BLaER1 treated with 17β-estradiol and CSF1 and Interleukin-3, amounts not matched to agents 10 nM and 100 nM (cell line): ENCODE measurements around the gene SMAGP.

Experiments used
- H3K27ac ChIP-seq, 11 experiments: shearing (Covaris generic); formaldehyde crosslinking; 2 replicates each; pipeline ENCODE4 v1.8.1; 2022
- H3K27me3 ChIP-seq, 11 experiments: shearing (Covaris generic); formaldehyde crosslinking; 2 replicates each; pipeline ENCODE4 v1.8.1; 2022
- H3K36me3 ChIP-seq, 11 experiments: shearing (Covaris generic); formaldehyde crosslinking; 2 replicates each; pipeline ENCODE4 v1.8.1; 2022
- H3K4me1 ChIP-seq, 10 experiments: shearing (Covaris generic); formaldehyde crosslinking; 2 replicates each; pipeline ENCODE4 v1.8.1; 2022
- H3K4me2 ChIP-seq, 11 experiments: shearing (Covaris generic); formaldehyde crosslinking; 2 replicates each; pipeline ENCODE4 v1.8.1; 2022
- H3K4me3 ChIP-seq, 10 experiments: shearing (Covaris generic); formaldehyde crosslinking; 2 replicates each; pipeline ENCODE4 v1.8.1; 2022
- H3K9ac ChIP-seq, 11 experiments: shearing (Covaris generic); formaldehyde crosslinking; 2 replicates each; pipeline ENCODE4 v1.8.1; 2022
- H3K9me3 ChIP-seq, 11 experiments: shearing (Covaris generic); formaldehyde crosslinking; replicated peaks in 1 of 11; 2 replicates each; pipeline ENCODE4 v1.8.1; 2022
- H4K20me1 ChIP-seq, 11 experiments: shearing (Covaris generic); formaldehyde crosslinking; 2 replicates each; pipeline ENCODE4 v1.8.1; 2022
- Cebpa-rat ChIP-seq, 11 experiments: shearing (Covaris generic); IDR thresholded peaks; 2 replicates each; pipeline ENCODE4 v1.8.1; 2022

Gene SMAGP

DNA sequence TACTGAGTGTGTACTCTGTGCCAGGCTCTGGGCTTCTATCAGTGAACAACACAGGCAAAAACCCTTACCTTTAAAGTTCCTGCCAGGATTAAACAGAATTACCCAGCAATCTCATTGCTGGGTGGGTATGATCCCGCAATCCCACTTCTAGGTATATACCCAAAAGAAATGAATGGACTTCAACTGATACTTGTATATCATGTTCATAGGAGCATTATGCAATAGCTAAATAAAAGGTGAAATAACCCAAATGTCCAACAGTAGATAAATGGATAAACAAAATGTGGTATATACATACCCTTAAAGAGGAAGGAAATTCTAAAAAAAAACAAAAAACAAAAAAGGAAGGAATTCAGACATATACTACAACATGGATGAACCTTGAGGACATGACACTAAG is 16.9 kb downstream of the SMAGP start:
- H3K4me3 ChIP-seq: no peak overlapping the region
- peaks cover 0 to 34% (median 4%) of the 10 kb centered on the region in 11 experiments; a peak in 5 of 22 replicates for H3K36me3 ChIP-seq
- no peak overlapping the region for H3K27ac ChIP-seq
- peaks cover 7 to 39% (median 24%) of the 10 kb centered on the region in 10 experiments for H3K4me1 ChIP-seq
- 0 out of 22 replicates have a peak, but pooled peaks cover 0 to 5% (median 0%) of the 10 kb centered on the region in 11 experiments for H4K20me1 ChIP-seq
- peak overlapping the region in 6 of 11 experiments; percentile 16 to 84 (median 62); a peak in 11 of 22 replicates for H3K4me2 ChIP-seq
- no peaks in the 10 kb centered on the region for H3K27me3 ChIP-seq
- TF ChIP-seq Cebpa-rat (IDR thresholded peaks at IDR 0.05): no peak
- no peak overlapping the region for H3K9ac ChIP-seq
- H3K9me3 ChIP-seq: no peaks in the 10 kb centered on the region

DNA sequence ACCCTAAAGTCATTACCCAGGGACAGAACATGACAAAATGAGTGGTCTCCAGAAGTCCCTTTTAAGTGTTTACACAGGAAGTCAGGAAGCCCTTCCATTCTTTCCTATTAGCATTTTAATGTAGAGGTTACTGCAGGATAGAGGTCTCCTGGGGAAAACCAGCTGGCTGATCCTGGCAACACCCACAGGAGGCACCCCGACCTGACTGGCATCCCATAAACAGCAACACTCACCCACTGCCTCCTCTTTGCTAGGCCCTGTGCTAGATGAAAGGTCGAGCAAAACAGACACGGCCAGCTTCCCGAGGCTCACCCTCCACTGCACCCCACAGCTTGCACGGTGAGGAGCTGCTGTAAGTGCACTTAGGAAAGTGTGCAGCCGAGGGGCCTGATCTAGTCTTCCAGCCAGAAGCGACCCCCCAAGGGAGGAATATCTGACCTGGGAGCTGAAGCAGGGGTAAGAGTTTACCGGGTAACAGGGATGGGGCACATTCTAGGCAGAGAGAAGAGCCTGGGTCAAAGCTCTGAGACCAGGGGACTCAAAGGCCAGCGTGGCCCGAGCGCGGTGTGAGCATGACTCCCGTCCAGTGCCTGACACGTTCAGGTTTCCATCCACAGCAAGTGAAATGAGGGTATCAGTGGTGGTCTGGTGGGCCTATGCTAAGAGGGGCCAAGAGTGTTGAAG is 22.6 kb downstream of the SMAGP start:
- Histone ChIP-seq H3K4me3 (no peak overlapping the region; a peak in 1 of 20 replicates), H3K9ac (peak overlapping the region in 3 of 11 experiments; percentile 9 to 11 (median 9); a peak in 1 of 22 replicates), H3K27me3 (no peaks in the 10 kb centered on the region), H3K4me2 (peak overlapping the region; percentile 76 to 96 (median 90)), H3K36me3 (peaks cover 18 to 54% (median 30%) of the 10 kb centered on the region in 11 experiments), H3K9me3 (no peaks in the 10 kb centered on the region), H3K27ac (peak overlapping the region in 4 of 11 experiments; percentile 2 to 74 (median 8); a peak in 5 of 22 replicates), H4K20me1 (peaks cover 0 to 28% (median 11%) of the 10 kb centered on the region in 11 experiments; a peak in 8 of 22 replicates), H3K4me1 (peaks cover 31 to 72% (median 55%) of the 10 kb centered on the region in 10 experiments)
- no peak for TF ChIP-seq Cebpa-rat (IDR thresholded peaks at IDR 0.05)

DNA sequence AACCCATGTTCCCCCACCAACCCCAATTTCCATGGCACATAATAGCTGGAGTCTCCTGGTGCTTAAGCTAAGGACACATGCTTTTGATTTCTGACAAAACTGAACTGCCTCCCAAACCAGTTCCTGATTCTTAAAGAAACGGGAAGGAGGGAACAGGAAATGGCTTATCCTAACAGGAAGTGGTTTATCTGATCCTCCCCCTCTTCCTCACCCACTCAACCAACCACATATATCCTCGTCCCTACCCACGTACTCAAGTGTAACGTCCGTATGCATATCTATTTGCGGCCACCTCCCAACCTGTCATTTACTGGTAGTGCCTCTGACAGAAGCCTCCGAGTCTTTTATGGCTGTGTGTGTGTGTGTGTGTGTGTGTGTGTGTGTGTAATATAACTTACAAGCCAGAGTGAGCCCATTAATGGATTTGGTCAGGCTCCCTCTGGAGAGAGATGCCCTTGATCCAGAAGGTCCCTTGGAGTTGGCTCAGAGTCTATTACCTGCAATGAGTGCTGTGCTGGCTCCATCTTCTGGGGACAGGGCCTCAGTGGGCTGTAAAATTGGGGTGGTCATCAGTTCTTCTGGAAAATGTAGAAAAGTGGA is 23.9 kb downstream of the SMAGP start:
- Histone ChIP-seq H3K27me3 (no peaks in the 10 kb centered on the region), H3K36me3 (peaks cover 31 to 66% (median 43%) of the 10 kb centered on the region in 11 experiments), H3K27ac (peak overlapping the region; percentile 30 to 77 (median 67); a peak in 20 of 22 replicates), H3K4me3 (peak overlapping the region; percentile 9 to 41 (median 28); a peak in 15 of 20 replicates), H4K20me1 (peaks cover 0 to 41% (median 13%) of the 10 kb centered on the region in 11 experiments; a peak in 12 of 22 replicates), H3K9me3 (no peaks in the 10 kb centered on the region), H3K4me1 (peaks cover 31 to 84% (median 67%) of the 10 kb centered on the region in 10 experiments), H3K9ac (peak overlapping the region in 9 of 11 experiments; percentile 32 to 52 (median 44); a peak in 13 of 22 replicates), H3K4me2 (peak overlapping the region; percentile 76 to 96 (median 90))
- TF ChIP-seq Cebpa-rat (IDR thresholded peaks at IDR 0.05): no peak

DNA sequence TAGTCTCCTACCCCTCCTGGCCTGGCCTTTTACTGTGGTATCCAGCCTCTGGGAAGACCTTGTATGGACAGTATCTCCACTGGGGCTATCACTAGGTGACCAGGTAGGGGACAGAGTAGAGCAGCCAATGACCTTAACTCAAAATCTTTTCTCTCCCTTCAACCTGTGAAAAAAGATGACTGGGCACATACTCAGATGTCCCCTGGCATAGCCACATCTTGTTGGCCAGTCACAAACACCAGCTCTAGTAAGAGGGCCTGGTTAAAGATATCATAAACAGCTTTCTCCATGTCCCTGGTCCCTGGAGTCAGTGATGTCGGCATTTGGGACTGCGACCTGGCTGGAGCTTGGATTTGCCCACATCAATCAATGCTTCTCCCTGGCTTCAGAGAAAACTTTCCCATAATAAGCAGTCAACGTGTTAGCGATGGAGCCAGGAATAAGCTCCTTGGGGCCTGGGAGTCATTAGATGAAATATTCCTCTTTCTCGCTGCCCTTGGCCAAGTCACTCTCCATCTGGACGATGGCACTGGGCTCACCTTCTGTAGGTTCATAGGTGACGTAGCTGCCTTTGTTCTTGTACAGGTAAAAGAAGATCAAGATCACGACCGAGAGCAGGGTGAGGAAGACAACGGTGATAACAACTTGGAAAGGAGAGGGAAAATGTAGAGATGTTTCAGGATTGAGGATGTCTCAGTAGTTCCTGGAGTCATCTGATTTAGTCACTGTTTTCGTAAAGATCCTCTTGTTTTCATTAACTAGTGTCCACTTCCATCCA is 24.6 kb downstream of the SMAGP start:
- Histone ChIP-seq H3K4me1 (peaks cover 32 to 91% (median 73%) of the 10 kb centered on the region in 10 experiments), H3K36me3 (peaks cover 38 to 66% (median 50%) of the 10 kb centered on the region in 11 experiments), H3K4me3 (peak overlapping the region in 8 of 10 experiments; percentile 9 to 41 (median 28); a peak in 11 of 20 replicates), H3K9ac (peak overlapping the region in 7 of 11 experiments; percentile 32 to 52 (median 39); a peak in 10 of 22 replicates), H3K9me3 (no peaks in the 10 kb centered on the region), H3K4me2 (peak overlapping the region; percentile 76 to 96 (median 90)), H3K27ac (peak overlapping the region; percentile 28 to 77 (median 67); a peak in 19 of 22 replicates), H4K20me1 (peaks cover 4 to 48% (median 20%) of the 10 kb centered on the region in 11 experiments; a peak in 15 of 22 replicates), H3K27me3 (no peaks in the 10 kb centered on the region)
- no peak for TF ChIP-seq Cebpa-rat (IDR thresholded peaks at IDR 0.05)

DNA sequence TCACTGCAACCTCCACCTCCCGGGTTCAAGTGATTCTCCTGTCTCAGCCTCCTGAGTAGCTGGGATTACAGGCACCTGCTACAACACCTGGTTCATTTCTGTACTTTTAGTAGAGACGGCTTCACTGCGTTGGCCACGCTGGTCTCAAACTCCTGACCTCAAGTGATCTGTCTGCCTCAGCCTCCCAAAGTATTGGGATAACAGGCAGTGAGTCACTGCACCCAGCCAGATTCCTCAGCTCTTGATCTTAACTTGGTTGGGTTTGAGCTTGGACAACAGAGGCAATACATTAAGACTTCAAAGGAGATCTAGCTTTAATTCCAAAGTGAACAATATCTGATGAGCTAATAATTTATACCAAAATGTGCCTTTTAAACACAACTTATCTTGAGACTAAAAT is 25.9 kb downstream of the SMAGP start:
- Histone ChIP-seq H3K9me3 (no peaks in the 10 kb centered on the region), H3K4me2 (peak overlapping the region in 5 of 11 experiments; percentile 16 to 96 (median 91); a peak in 8 of 22 replicates), H3K36me3 (peaks cover 49 to 68% (median 59%) of the 10 kb centered on the region in 11 experiments), H3K9ac (no peak overlapping the region), H4K20me1 (peaks cover 10 to 60% (median 34%) of the 10 kb centered on the region in 11 experiments; a peak in 17 of 22 replicates), H3K27ac (peak overlapping the region in 1 of 11 experiments; percentile 20; a peak in 1 of 22 replicates), H3K27me3 (no peaks in the 10 kb centered on the region), H3K4me1 (peaks cover 41 to 97% (median 83%) of the 10 kb centered on the region in 10 experiments), H3K4me3 (no peak overlapping the region)
- TF ChIP-seq Cebpa-rat (IDR thresholded peaks at IDR 0.05): no peak

DNA sequence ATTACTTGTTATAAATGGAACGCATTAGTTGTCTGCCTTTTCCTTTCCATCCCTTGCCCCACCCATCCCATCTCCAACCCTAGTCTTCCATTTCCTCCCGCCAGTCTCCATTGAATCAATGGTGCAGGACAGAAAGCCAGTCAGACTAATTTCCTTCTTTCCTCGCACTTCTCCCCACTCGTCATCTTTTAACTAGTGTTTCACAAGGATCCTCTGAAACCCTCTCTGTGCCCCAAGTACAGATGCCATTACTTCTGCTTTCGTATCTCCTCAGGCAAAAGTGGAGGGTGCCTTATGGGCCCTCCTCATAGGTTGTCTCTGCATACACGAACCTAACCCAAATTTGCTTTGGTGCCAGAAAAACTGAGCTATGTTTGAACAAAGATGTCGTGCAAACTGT is 27.3 kb downstream of the SMAGP start:
- peaks cover 49 to 64% (median 59%) of the 10 kb centered on the region in 11 experiments for H3K36me3 ChIP-seq
- no peak overlapping the region for H3K9ac ChIP-seq
- H3K9me3 ChIP-seq: no peaks in the 10 kb centered on the region
- no peak for TF ChIP-seq Cebpa-rat (IDR thresholded peaks at IDR 0.05)
- H3K4me1 ChIP-seq: peaks cover 41 to 89% (median 79%) of the 10 kb centered on the region in 10 experiments
- H3K4me2 ChIP-seq: peak overlapping the region in 7 of 11 experiments; percentile 1 to 96 (median 91); a peak in 12 of 22 replicates
- no peak overlapping the region; a peak in 1 of 20 replicates for H3K4me3 ChIP-seq
- peak overlapping the region in 4 of 11 experiments; percentile 31 to 36 (median 33); a peak in 6 of 22 replicates for H3K27ac ChIP-seq
- peaks cover 10 to 60% (median 34%) of the 10 kb centered on the region in 11 experiments; a peak in 17 of 22 replicates for H4K20me1 ChIP-seq
- no peaks in the 10 kb centered on the region for H3K27me3 ChIP-seq

DNA sequence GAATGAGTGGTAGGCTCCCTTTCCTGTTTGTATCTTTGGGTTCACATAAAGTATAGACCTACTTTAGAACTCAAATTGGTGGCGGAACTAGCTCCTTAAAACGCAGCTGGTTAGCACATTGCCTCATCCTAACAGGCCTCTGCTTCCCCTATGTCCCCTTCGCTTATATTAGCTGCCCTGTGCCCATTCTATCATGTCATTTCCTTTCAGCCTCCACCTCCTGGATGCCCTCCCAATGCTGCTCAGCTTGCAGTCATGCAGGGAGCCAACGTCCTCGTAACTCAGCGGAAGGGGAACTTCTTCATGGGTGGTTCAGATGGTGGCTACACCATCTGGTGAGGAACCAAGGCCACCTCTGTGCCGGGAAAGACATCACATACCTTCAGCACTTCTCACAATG is 28.1 kb downstream of the SMAGP start:
- peaks cover 10 to 60% (median 34%) of the 10 kb centered on the region in 11 experiments; a peak in 17 of 22 replicates for H4K20me1 ChIP-seq
- H3K9ac ChIP-seq: peak overlapping the region in 1 of 11 experiments; percentile 7; a peak in 1 of 22 replicates
- no peak for TF ChIP-seq Cebpa-rat (IDR thresholded peaks at IDR 0.05)
- peak overlapping the region in 2 of 10 experiments; percentile 4 to 94; a peak in 5 of 20 replicates for H3K4me3 ChIP-seq
- H3K27ac ChIP-seq: peak overlapping the region in 5 of 11 experiments; percentile 31 to 45 (median 33); a peak in 9 of 22 replicates
- peaks cover 49 to 64% (median 59%) of the 10 kb centered on the region in 11 experiments for H3K36me3 ChIP-seq
- H3K4me1 ChIP-seq: peaks cover 36 to 83% (median 73%) of the 10 kb centered on the region in 10 experiments
- peak overlapping the region in 7 of 11 experiments; percentile 5 to 96 (median 91); a peak in 13 of 22 replicates for H3K4me2 ChIP-seq
- no peaks in the 10 kb centered on the region for H3K27me3 ChIP-seq
- H3K9me3 ChIP-seq: no peaks in the 10 kb centered on the region

DNA sequence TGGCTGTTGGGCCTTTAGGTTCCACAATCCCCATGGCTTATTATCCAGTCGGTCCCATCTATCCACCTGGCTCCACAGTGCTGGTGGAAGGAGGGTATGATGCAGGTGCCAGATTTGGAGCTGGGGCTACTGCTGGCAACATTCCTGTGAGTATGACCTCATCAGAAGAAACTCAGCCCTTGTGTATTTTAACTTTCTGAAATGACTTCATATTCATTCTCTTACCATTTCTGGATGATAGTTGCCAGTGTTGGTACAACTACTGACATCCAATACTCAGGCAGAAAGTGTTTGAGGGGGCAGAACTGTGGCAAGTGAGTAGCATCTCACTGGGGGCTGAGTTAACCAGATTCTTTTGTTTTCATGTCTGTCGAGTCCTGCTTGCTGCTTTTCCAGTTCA is 29.2 kb downstream of the SMAGP start:
- Histone ChIP-seq H3K9ac (peak overlapping the region in 2 of 11 experiments; percentile 20 to 100; a peak in 1 of 22 replicates), H3K4me1 (peaks cover 24 to 71% (median 61%) of the 10 kb centered on the region in 10 experiments), H4K20me1 (peaks cover 10 to 60% (median 34%) of the 10 kb centered on the region in 11 experiments; a peak in 17 of 22 replicates), H3K9me3 (no peaks in the 10 kb centered on the region), H3K27me3 (no peaks in the 10 kb centered on the region), H3K4me3 (peak overlapping the region in 2 of 10 experiments; percentile 82 to 94; a peak in 3 of 20 replicates), H3K27ac (peak overlapping the region in 1 of 11 experiments; percentile 45; a peak in 1 of 22 replicates), H3K36me3 (peaks cover 49 to 64% (median 59%) of the 10 kb centered on the region in 11 experiments), H3K4me2 (peak overlapping the region in 7 of 11 experiments; percentile 88 to 96 (median 91); a peak in 13 of 22 replicates)
- no peak for TF ChIP-seq Cebpa-rat (IDR thresholded peaks at IDR 0.05)
